ENCODE results near the gene ALDH1L1. TPM values are rescaled to one million over a fixed set of nuclear protein-coding genes. Genes with fewer than 3 reads are reported as not detected.

ALDH1L1 gene
- total and polyA plus RNA-seq, 2 of the 13 experiments (the other 11 are each of a cell fraction or from before 2014, with no cell fraction given), result 11.2 to 28.7 TPM

GRCh38 chr3:126147147-126147931 lies 33.0 kb downstream of the ALDH1L1 start:
- POLR2A ChIA-PET, result no interaction called here
- H3K36me3 ChIP-seq (replicated peaks in 1 of 2; ENCODE audit: control insufficient read depth in 1 of 2, insufficient read depth in 2 of 2, low read length in 2 of 2), result peaks cover 0 to 4% of the 10 kb centered on the region in 2 experiments; a peak in 2 of 5 replicates
- DNase-seq (ENCODE audit: low spot score), result no peak

GRCh38 chr3:126146525-126147146 lies 33.8 kb downstream of the ALDH1L1 start:
- Histone ChIP-seq H3K9me3 (ENCODE audit: low read length) (no peaks in the 10 kb centered on the region), H3K36me3 (replicated peaks in 1 of 2; ENCODE audit: control insufficient read depth in 1 of 2, insufficient read depth in 2 of 2, low read length in 2 of 2) (peaks cover 0 to 4% of the 10 kb centered on the region in 2 experiments; a peak in 2 of 5 replicates), H3K4me1 (ENCODE audit: insufficient read depth, low read length) (no peaks in the 10 kb centered on the region), H4K20me1 (ENCODE audit: insufficient read depth, low read length) (no peaks in the 10 kb centered on the region), H3K4me2 (ENCODE audit: low read depth, low read length) (no peak overlapping the region), H3K27me3 (ENCODE audit: control insufficient read depth in 1 of 2, insufficient read depth in 2 of 2, low read length in 2 of 2) (no peaks in the 10 kb centered on the region), H3K4me3 (replicated peaks in 1 of 3; ENCODE audit: insufficient read depth in 1 of 3, low read depth in 2 of 3, low read length in 3 of 3) (no peak overlapping the region), H3K27ac (ENCODE audit: extremely low read length, insufficient read depth, low read length) (no peak overlapping the region), H2AFZ (ENCODE audit: low read length) (no peak overlapping the region), H3K79me2 (ENCODE audit: insufficient read depth, low read length) (no peaks in the 10 kb centered on the region), H3K9ac (ENCODE audit: insufficient read depth, low read depth, low read length) (no peak overlapping the region)
- CTCF ChIA-PET (ENCODE audit: low intra/inter-chr PET ratio, low total read pairs), result no interaction called here
- FAIRE-seq, result no peak
- ATAC-seq, result no peak; the same call in 2 of the 3 replicates
- POLR2A ChIA-PET, result no interaction called here
- no TSS peak for BruUV-seq (replicated peaks)
- intact Hi-C loops (cut with micrococcal nuclease; ENCODE audit: unreplicated experiment) (no loop called here), in situ Hi-C loops (cut with HindIII; ENCODE audit: extremely low pct_ligation_motif_present, low pct_unique_long_range_greater_than_20kb) (loop anchor here (5.0 to 25.0 kb wide), 2 partner anchors 66 to 216 kb away; partner anchors contain the start of gene KLF15)
- DNase-seq (ENCODE audit: low spot score), result no peak
- WGBS (ENCODE audit: low lambda C conversion rate), result 99% methylated on average over 5 of the region's 6 CpGs
- TF ChIP-seq MTA1 (CRISPR knock-in tag; IDR thresholded peaks at IDR 0.05; ENCODE audit: borderline replicate concordance) (no peak), TBX2 (CRISPR knock-in tag; IDR thresholded peaks at IDR 0.05; ENCODE audit: borderline replicate concordance) (no peak), ZNF530 (CRISPR knock-in tag; IDR thresholded peaks at IDR 0.05; ENCODE audit: low read depth) (no peak), ZNF354B (CRISPR knock-in tag; IDR thresholded peaks at IDR 0.05) (no peak), KDM4B (CRISPR knock-in tag; IDR thresholded peaks at IDR 0.05) (no peak), ZNF550 (CRISPR knock-in tag; IDR thresholded peaks at IDR 0.05; ENCODE audit: borderline replicate concordance) (no peak), PRDM4 (CRISPR knock-in tag; IDR thresholded peaks at IDR 0.05; ENCODE audit: borderline replicate concordance) (no peak), HDAC1 (CRISPR knock-in tag; IDR thresholded peaks at IDR 0.05) (no peak), MTA3 (CRISPR knock-in tag; IDR thresholded peaks at IDR 0.05) (no peak), PBX2 (CRISPR knock-in tag; IDR thresholded peaks at IDR 0.05) (no peak), ZNF790 (CRISPR knock-in tag; IDR thresholded peaks at IDR 0.05; ENCODE audit: borderline replicate concordance) (no peak), RARA (CRISPR knock-in tag; IDR thresholded peaks at IDR 0.05) (no peak), LCORL (IDR thresholded peaks at IDR 0.05) (no peak), LCORL (CRISPR knock-in tag; IDR thresholded peaks at IDR 0.05) (no peak)

More at GRCh38 chr3:126147147-126147931, 33.0 kb downstream of the ALDH1L1 start:
- Histone ChIP-seq H3K4me1 (ENCODE audit: insufficient read depth, low read length) (no peaks in the 10 kb centered on the region), H4K20me1 (ENCODE audit: insufficient read depth, low read length) (no peaks in the 10 kb centered on the region), H2AFZ (ENCODE audit: low read length) (no peak overlapping the region), H3K4me2 (ENCODE audit: low read depth, low read length) (no peak overlapping the region), H3K27ac (ENCODE audit: extremely low read length, insufficient read depth, low read length) (no peak overlapping the region), H3K27me3 (ENCODE audit: control insufficient read depth in 1 of 2, insufficient read depth in 2 of 2, low read length in 2 of 2) (no peaks in the 10 kb centered on the region), H3K79me2 (ENCODE audit: insufficient read depth, low read length) (no peaks in the 10 kb centered on the region), H3K9ac (ENCODE audit: insufficient read depth, low read depth, low read length) (no peak overlapping the region), H3K9me3 (ENCODE audit: low read length) (no peaks in the 10 kb centered on the region), H3K4me3 (replicated peaks in 1 of 3; ENCODE audit: insufficient read depth in 1 of 3, low read depth in 2 of 3, low read length in 3 of 3) (no peak overlapping the region)
- CTCF ChIA-PET (ENCODE audit: low intra/inter-chr PET ratio, low total read pairs), result no interaction called here
- in situ Hi-C loops (cut with HindIII; ENCODE audit: extremely low pct_ligation_motif_present, low pct_unique_long_range_greater_than_20kb), result loop anchor here (5.0 to 25.0 kb wide), 2 partner anchors 65 to 215 kb away; partner anchors contain the start of gene KLF15
- no TSS peak for BruUV-seq (replicated peaks)
- intact Hi-C loops (cut with micrococcal nuclease; ENCODE audit: unreplicated experiment), result no loop called here
- FAIRE-seq, result no peak
- TF ChIP-seq AGO2 (optimal IDR thresholded peaks at IDR 0.05; ENCODE audit: low read depth, low read length) (peak; percentile 22), ZNF30 (CRISPR knock-in tag; IDR thresholded peaks at IDR 0.05) (no peak)
- ATAC-seq, result peak; percentile 24; the same call in 2 of the 3 replicates
- WGBS (ENCODE audit: low lambda C conversion rate), result 89% methylated on average over 4 of the region's 7 CpGs

All from HepG2 (cell line).